SJCRH30 (cell line): ENCODE data around the gene SOX4. TPM values are rescaled to one million over a fixed set of nuclear protein-coding genes. Genes with fewer than 3 reads are reported as not detected.

Experiments used
- DNase-seq, 2 experiments: peaks; one replicate each; pipeline ENCODE4 v3.0.0-alpha.2; 2015 to 2020
- H3K27ac ChIP-seq: fragments of 250-450 bp; sonication (Bioruptor Pico); 2 replicates; pipeline ENCODE4 v1.5.1; 2020; ENCODE audit warnings: mild to moderate bottlenecking, moderate library complexity
- H3K27me3 ChIP-seq: fragments of 250-450 bp; sonication (Bioruptor Pico); 2 replicates; pipeline ENCODE4 v1.5.1; 2020; ENCODE audit warnings: mild to moderate bottlenecking, moderate library complexity
- H3K36me3 ChIP-seq: fragments of 250-450 bp; sonication (Bioruptor Pico); 2 replicates; pipeline ENCODE4 v1.5.1; 2020; ENCODE audit warnings: mild to moderate bottlenecking, moderate library complexity
- H3K4me1 ChIP-seq: fragments of 250-450 bp; sonication (Bioruptor Pico); 2 replicates; pipeline ENCODE4 v1.5.1; 2020; ENCODE audit warnings: mild to moderate bottlenecking, moderate library complexity
- H3K4me3 ChIP-seq: fragments of 250-450 bp; sonication (Bioruptor Pico); 2 replicates; pipeline ENCODE4 v1.5.1; 2020; ENCODE audit warnings: mild to moderate bottlenecking, moderate library complexity
- H3K9me3 ChIP-seq: fragments of 250-450 bp; sonication (Bioruptor Pico); replicated peaks from 2 replicates; pipeline ENCODE4 v1.5.1; 2020; ENCODE audit warnings: mild to moderate bottlenecking, moderate library complexity
- total RNA-seq: library from RNA; depleted of rRNA; stranded (reverse); fragments of >200 nt; shearing (Covaris generic); gene quantifications from 2 replicates; pipeline ENCODE4 v1.2.3, GENCODE V29; 2014

Gene SOX4
- total RNA-seq, 1 experiment from 2014 or later = 37.2 TPM

DNA sequence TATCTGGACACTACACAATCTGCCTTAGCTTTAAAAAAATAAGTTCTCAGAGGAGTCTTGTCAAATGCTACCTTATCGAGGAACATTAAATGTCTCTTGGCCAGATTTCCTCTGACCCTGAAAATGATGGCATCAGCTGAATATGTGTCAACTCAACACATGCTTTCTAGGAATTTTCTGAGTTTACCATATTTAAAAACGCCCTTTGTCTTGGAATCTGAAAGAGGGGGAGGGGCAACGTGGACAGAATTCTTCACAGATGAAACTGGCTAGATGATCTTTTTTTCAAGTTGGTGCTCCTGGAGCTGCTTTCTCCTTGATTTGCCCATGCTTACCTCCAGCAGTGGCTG lies 5.1 kb downstream of the SOX4 start:
- H3K9me3 ChIP-seq = no peaks in the 10 kb centered on the region
- H3K36me3 ChIP-seq = peaks cover 43% of the 10 kb centered on the region
- no peak overlapping the region for H3K27ac ChIP-seq
- DNase-seq = no peak
- no peaks in the 10 kb centered on the region for H3K27me3 ChIP-seq
- H3K4me1 ChIP-seq = peaks cover 4% of the 10 kb centered on the region; the same call in 1 of the 2 replicates
- H3K4me3 ChIP-seq = peak overlapping the region; percentile 94

DNA sequence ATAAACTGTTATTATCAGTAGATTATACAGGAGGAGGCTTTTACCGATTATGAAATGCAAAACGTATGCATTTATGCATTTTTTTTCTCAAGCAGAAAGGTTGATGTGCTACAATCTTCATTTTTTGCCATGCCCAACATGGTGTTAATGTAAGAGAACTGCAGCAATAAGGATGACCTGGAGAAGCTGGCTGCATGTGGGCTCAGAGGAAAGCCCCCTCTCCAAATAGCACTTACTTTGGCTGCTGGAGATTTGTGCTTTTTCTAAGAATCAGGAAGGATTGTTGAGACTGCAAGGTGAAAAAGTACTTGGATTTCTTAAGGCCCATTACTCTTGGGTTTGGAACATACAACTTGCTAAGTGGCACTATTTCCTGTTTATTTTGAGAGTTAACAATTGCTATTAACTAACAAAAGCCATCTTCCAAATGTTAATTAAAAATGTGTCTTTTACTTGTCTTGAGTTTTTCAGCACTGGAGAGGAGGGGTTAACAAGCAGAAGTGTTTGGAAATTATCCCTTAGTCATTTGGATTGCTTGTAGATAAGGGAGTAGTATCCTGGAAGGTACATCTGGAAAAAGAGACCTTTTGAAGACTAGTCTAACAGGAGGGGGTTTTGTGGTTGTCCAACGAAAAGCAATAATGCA lies 5.6 kb downstream of the SOX4 start:
- DNase-seq = no peak
- Histone ChIP-seq H3K36me3 (peaks cover 43% of the 10 kb centered on the region), H3K4me3 (no peak overlapping the region), H3K4me1 (peaks cover 4% of the 10 kb centered on the region; the same call in 1 of the 2 replicates), H3K27me3 (no peaks in the 10 kb centered on the region), H3K9me3 (no peaks in the 10 kb centered on the region), H3K27ac (no peak overlapping the region)

DNA sequence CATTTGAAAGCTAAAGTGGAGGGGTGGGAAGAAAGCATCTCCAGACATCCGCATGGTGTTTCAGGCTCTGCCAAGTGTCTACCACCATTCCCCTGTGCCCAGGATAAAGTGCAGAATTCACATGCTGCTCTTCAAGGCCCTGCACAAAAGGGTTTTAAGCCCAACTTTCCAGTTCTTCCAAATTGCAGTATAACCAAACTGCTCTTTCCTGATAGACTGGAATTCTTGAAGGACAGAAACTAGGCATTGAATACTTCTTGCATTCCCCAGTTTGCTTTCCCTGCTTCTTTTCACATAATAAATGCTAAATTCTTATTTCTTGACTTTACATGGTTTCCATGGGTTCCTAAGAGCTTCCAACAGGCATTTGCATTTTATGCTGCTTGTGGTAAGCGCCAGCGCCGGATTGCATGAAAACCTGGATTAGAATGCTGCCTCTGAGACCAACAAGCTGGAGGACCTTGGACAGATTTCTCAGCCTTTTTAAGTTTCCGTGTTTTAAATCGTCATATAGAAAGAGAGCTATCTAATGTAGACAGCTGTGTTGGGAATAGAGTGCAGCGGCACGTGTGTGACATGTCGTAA lies 7.9 kb downstream of the SOX4 start:
- H3K9me3 ChIP-seq = no peaks in the 10 kb centered on the region
- H3K36me3 ChIP-seq = peaks cover 34% of the 10 kb centered on the region
- no peak overlapping the region for H3K27ac ChIP-seq
- no peaks in the 10 kb centered on the region for H3K27me3 ChIP-seq
- no peak overlapping the region for H3K4me3 ChIP-seq
- no peak for DNase-seq
- H3K4me1 ChIP-seq = peaks cover 4% of the 10 kb centered on the region; the same call in 1 of the 2 replicates

DNA sequence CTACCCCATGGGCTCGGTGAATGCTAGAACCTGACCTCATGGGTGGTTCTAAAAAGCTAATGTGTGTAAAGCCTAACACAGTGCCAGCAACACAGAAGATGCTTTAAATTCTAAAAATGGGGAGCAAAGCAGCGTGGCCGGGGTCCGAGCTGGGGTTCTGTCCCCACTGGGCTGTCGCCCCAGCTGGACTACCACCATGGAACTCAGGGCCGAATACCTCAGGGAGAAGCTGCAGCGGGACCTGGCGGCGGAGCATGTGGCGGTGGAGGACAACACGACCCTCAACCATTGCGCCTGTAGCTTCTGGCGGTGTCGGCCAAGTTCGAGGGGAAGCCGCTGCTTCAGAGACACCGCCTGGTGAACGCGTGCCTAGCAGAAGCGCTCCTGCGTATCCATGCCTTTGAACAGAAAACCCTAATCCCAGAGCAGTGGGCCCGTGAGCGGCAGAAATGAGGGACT lies 8.4 kb downstream of the SOX4 start:
- H3K27me3 ChIP-seq = no peaks in the 10 kb centered on the region
- peaks cover 31% of the 10 kb centered on the region for H3K36me3 ChIP-seq
- no peak for DNase-seq
- H3K9me3 ChIP-seq = no peaks in the 10 kb centered on the region
- H3K4me1 ChIP-seq = peaks cover 4% of the 10 kb centered on the region; the same call in 1 of the 2 replicates
- H3K4me3 ChIP-seq = no peak overlapping the region
- no peak overlapping the region for H3K27ac ChIP-seq

DNA sequence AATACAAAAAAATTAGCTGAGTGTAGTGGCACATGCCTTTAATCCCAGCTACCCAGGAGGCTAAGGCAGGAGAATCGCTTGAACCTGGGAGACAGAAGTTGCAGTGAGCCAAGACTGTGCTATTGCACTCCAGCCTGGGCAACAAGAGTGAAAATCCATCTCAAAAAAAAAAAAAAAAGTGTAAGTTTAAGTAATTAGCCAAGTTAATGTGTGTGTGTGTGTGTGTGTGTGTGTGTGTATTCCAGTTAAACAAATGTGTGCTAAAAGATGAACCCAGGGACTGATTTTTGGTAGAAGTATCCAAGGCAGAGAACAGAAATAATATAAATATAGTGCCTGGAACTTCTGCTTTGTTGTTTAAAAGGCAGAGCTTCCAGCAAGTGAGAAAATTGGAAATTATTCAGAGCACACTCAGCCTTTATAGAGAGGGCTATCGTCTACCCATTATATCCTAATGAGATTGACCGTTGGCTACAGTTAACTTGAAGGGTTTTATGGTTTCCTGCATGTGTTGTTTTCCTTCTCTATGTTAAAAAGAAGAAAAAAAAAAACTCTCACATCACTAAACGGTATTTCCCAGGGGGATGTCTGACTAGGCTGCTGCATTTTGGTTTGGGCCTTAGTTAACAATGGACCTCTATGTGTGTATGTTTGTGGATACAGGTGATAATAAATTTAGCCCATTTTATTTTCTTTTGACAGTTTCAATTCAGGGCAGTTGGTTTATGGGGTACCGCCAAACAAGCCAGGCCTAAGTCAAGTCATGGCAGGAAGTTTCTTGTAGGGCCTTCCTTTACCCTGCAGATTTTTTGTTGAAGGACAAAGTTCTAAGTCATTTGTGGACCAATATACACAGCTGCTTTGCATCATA lies 9.8 kb downstream of the SOX4 start:
- no peak for DNase-seq
- peaks cover 20% of the 10 kb centered on the region for H3K36me3 ChIP-seq
- H3K4me1 ChIP-seq = peaks cover 4% of the 10 kb centered on the region; the same call in 1 of the 2 replicates
- H3K27ac ChIP-seq = no peak overlapping the region
- H3K4me3 ChIP-seq = no peak overlapping the region
- no peaks in the 10 kb centered on the region for H3K27me3 ChIP-seq
- no peaks in the 10 kb centered on the region for H3K9me3 ChIP-seq

DNA sequence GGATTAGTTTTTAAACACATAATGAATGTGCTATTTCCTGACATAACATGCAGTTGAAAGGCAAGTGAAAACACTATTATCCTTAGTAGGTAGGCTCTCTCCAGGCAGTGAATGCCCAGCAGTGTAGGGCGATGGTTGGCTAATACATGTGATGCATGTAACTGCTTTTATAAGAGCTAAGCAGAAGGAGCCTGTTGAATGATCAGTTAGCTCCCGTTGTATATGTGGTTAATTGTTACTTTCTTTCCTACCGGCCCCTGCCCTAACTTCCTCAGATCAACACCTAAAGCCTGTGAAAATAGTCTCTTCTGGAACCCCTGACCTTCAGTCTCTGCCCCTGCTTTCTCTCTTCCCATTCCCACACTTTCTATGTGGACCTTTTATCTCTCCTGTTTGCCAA lies 10.5 kb downstream of the SOX4 start:
- H3K4me1 ChIP-seq = no peaks in the 10 kb centered on the region
- no peak overlapping the region for H3K27ac ChIP-seq
- H3K4me3 ChIP-seq = no peak overlapping the region
- no peaks in the 10 kb centered on the region for H3K27me3 ChIP-seq
- H3K9me3 ChIP-seq = no peaks in the 10 kb centered on the region
- DNase-seq = no peak
- peaks cover 14% of the 10 kb centered on the region for H3K36me3 ChIP-seq

DNA sequence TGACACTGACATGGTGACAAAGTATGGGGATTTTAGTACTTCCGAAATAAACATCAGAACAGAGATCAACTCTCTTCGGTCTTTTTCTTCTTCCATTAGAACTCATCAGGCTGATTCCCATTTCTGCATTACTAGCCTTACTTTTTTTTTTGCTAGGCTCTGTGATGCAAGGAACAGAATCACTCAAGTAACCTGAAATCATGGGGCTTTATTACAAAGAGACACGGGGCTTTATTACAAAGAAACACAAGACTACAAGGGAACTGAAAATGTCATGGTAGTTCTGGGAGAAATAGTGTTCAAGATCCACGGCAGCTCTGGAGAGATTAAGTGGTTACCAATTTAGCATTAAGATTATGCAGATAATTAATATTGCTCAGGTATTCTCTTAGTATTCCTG lies 11.6 kb downstream of the SOX4 start:
- Histone ChIP-seq H3K27ac (no peak overlapping the region), H3K27me3 (no peaks in the 10 kb centered on the region), H3K36me3 (peaks cover 3% of the 10 kb centered on the region; the same call in 1 of the 2 replicates), H3K4me1 (no peaks in the 10 kb centered on the region), H3K9me3 (no peaks in the 10 kb centered on the region), H3K4me3 (no peak overlapping the region)
- DNase-seq = no peak

DNA sequence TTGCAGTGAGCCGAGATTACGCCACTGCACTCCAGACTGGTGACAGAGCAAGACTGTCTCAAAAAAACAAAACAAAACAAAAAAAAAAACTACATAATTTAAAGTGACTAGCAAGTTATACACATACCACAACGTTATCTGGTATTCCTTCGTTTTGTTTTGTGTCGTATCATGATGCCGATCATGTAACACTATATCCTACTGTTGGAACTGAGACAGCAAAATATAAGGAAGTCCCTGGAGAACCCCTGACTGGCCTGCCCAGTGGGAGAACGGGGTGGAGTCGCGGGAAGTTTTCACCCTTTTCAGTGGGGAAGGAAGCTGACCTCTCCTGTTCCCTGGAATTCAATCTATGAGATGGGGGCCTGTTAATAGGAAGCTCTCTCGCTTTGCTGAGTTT lies 15.1 kb downstream of the SOX4 start:
- DNase-seq = no peak
- Histone ChIP-seq H3K4me3 (no peak overlapping the region), H3K9me3 (no peaks in the 10 kb centered on the region), H3K27ac (no peak overlapping the region), H3K4me1 (no peaks in the 10 kb centered on the region), H3K36me3 (no peaks in the 10 kb centered on the region), H3K27me3 (no peaks in the 10 kb centered on the region)

DNA sequence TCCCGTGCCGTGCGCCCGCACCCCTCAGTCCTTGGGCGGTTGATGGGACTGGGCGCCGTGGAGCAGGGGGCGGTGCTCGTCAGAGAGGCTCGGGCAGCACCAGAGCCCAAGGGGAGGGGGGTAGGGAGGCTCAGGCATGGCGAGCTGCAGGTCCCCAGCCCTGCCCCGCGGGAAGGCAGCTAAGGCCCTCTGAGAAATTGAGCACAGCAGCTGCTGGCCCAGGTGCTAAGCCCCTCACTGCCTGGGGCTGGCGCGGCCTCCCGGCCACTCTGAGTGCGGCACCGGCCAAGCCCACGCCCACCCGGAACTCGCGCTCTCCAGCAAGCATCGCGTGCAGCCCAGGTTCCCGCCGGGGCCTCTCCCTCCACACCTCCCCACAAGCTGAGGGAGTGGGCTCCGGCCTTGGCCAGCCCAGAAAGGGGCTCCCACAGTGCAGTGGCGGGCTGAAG lies 16.4 kb downstream of the SOX4 start:
- Histone ChIP-seq H3K27ac (no peak overlapping the region), H3K27me3 (no peaks in the 10 kb centered on the region), H3K4me1 (no peaks in the 10 kb centered on the region), H3K9me3 (no peaks in the 10 kb centered on the region), H3K4me3 (no peak overlapping the region), H3K36me3 (no peaks in the 10 kb centered on the region)
- DNase-seq = no peak

DNA sequence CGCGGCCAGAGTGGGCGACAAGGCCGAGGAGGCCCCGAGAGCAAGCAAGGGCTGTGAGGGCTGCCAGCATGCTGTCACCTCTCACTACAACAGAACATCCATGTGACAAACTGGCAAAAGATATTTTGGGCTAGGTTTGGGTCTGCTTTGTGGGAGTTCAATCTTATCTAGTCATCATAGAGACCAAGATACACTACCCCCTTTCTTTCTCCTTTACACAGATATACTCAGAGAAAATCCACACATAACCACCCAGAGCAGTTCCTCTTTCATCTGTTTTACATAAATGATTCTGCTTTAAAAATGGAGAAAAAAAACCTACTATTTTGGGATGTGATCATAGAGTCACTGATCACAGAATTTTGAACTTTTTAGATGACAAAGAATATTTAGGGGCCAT lies 16.8 kb downstream of the SOX4 start:
- Histone ChIP-seq H3K27ac (no peak overlapping the region), H3K9me3 (no peaks in the 10 kb centered on the region), H3K4me1 (no peaks in the 10 kb centered on the region), H3K36me3 (no peaks in the 10 kb centered on the region), H3K4me3 (no peak overlapping the region), H3K27me3 (no peaks in the 10 kb centered on the region)
- no peak for DNase-seq

DNA sequence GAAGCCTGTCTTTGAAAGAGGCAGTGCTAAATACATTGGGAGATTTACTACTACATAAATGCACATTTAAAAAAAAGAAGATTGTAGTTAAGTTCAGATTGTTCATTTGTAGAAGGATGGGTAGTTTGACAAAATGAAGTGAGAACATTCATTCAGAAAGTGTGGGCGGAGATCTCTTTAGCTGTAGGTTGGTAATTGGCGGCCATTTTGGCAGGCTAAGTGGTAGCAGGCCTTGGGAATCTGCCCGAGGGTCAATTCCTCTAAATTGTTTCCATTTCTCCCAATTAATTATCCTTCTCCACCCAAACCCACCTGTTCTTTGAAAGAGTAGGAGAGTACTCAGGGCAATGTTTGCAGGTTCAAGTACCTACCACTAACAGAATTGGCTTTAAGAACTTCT lies 17.9 kb downstream of the SOX4 start:
- H3K4me3 ChIP-seq = no peak overlapping the region
- no peaks in the 10 kb centered on the region for H3K9me3 ChIP-seq
- no peaks in the 10 kb centered on the region for H3K36me3 ChIP-seq
- no peaks in the 10 kb centered on the region for H3K4me1 ChIP-seq
- DNase-seq = no peak
- H3K27me3 ChIP-seq = no peaks in the 10 kb centered on the region
- no peak overlapping the region for H3K27ac ChIP-seq

DNA sequence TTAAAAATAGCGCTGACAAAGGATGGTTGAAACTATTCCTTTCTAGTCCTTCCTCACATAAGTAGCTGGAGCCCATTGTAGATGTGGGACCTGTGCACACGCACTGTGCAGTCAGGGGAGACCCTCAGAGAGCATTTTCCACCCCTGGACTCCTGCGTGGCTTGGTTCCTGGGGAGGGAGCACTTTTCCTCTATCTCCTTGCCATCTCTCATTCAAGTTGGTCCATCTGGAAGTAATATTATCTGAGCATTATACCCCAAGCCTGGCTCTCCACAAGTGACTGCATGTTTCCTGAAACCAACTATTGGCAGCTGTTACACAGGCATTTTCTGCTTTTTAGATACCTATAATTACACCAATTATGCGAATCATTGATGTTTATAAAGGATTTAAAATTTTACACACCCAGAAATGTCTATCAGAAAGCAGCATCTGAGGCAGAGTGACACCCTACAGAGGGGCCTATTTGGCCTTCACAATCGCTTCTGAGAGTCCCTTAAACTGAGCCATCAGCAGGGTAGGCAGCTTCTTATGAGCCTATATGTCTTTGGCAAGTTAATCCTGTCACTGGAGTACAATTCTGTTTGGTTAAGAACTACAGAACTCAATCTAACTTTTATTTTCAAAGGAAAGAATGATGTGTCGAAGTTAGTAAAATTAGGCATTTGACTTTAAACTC lies 18.7 kb downstream of the SOX4 start:
- Histone ChIP-seq H3K4me1 (no peaks in the 10 kb centered on the region), H3K36me3 (no peaks in the 10 kb centered on the region), H3K9me3 (no peaks in the 10 kb centered on the region), H3K4me3 (no peak overlapping the region), H3K27me3 (no peaks in the 10 kb centered on the region), H3K27ac (no peak overlapping the region)
- no peak for DNase-seq

DNA sequence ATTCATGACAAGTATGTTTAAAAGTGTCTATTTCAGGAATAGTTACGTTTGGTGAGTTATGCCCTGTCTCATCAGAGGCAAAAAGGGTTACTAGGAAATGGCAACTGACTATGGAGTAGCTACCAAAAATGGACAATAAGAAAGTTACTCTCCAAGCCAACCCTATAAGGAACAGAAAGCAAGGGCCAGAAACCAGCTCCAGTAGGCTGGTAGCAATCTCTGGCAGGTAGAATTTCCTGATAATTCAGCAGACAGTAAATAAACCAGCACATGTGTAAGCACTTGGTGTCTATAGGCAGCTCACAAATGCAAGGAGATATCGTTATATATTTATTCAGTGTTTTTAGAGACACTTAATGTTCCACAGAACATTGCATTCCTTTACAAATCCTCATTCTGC lies 20.3 kb downstream of the SOX4 start:
- H3K36me3 ChIP-seq = no peaks in the 10 kb centered on the region
- no peak for DNase-seq
- H3K4me1 ChIP-seq = no peaks in the 10 kb centered on the region
- H3K27me3 ChIP-seq = no peaks in the 10 kb centered on the region
- no peak overlapping the region for H3K4me3 ChIP-seq
- no peaks in the 10 kb centered on the region for H3K9me3 ChIP-seq
- no peak overlapping the region for H3K27ac ChIP-seq

DNA sequence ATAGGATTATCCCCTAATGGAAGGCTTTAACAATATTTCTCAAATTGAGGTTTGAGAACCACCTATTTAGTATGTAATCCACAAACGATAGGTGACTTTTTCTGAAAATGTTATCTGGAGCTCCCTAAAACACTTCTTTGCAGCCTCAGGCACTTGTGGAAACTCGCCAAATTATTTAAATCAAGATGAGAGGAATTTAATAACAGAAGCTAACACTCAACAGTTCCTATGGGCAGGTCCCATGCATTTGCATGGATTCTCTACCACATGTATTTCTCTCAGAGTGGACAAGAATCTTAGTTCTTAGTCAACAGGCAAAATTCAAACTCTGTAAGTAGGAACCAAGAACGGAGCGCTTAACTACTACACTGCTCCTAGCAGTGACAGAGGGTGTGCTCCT lies 20.7 kb downstream of the SOX4 start:
- H3K9me3 ChIP-seq = no peaks in the 10 kb centered on the region
- H3K27me3 ChIP-seq = no peaks in the 10 kb centered on the region
- no peak for DNase-seq
- H3K36me3 ChIP-seq = no peaks in the 10 kb centered on the region
- H3K27ac ChIP-seq = no peak overlapping the region
- H3K4me3 ChIP-seq = no peak overlapping the region
- H3K4me1 ChIP-seq = no peaks in the 10 kb centered on the region

DNA sequence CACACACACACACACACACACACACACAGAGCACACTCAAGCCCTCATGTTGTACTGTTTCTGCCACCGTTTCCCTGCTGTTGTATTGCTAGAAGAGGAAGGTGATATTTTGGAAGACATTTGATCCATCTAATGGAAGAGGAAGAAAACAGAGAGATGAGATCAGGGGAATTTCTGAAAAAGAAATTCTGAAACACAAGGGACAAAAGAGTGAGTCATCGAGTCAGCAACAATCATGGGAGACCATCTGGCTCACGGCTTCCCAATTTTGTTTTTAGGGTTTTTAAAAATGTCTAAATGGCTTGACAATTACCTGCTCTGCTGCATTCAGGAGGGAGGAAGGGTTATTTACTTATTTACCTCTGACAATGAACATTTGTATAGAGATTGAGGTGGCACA lies 22.0 kb downstream of the SOX4 start:
- no peaks in the 10 kb centered on the region for H3K27me3 ChIP-seq
- no peaks in the 10 kb centered on the region for H3K36me3 ChIP-seq
- H3K27ac ChIP-seq = no peak overlapping the region
- H3K9me3 ChIP-seq = no peaks in the 10 kb centered on the region
- no peaks in the 10 kb centered on the region for H3K4me1 ChIP-seq
- H3K4me3 ChIP-seq = no peak overlapping the region
- DNase-seq = no peak
